ENCODE measurements around the gene CPEB4. TPM values are rescaled to one million over a fixed set of nuclear protein-coding genes. Genes with fewer than 3 reads are reported as not detected.

CPEB4 gene
- total RNA-seq, 2 donors from 2014 or later: 54.7 to 65.6 TPM

DNA sequence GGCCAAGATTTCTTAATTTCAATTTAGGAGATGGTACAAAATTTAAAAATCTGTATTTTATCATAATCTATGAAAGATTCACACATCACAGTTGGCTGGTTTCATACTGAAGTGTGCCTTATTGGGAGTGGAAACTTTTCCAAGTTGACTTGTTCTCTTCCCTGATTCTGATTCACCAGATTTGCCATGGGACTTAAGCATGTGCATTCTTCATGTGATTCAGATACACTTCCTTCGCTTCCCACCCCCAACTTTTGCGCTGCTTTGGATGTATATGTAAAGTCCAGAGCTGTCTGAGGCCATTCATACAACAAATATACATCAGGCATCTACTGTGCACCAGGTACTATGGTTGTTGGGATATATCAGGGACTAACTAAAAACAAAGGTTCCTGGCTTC, 34.4 kb downstream of the CPEB4 start:
- no peak for DNase-seq (ENCODE audit: low spot score)
- Histone ChIP-seq H3K36me3 (no peaks in the 10 kb centered on the region), H3K27me3 (replicated peaks; ENCODE audit: insufficient read depth) (no peaks in the 10 kb centered on the region), H3K4me3 (no peak overlapping the region), H3K4me1 (ENCODE audit: control insufficient read depth in 1 of 2, low read depth in 2 of 2) (peaks cover 78 to 85% of the 10 kb centered on the region in 2 donors), H3K27ac (peak overlapping the region; percentile 70 to 85), H3K9me3 (no peaks in the 10 kb centered on the region)
- TF ChIP-seq, protein P1, sequence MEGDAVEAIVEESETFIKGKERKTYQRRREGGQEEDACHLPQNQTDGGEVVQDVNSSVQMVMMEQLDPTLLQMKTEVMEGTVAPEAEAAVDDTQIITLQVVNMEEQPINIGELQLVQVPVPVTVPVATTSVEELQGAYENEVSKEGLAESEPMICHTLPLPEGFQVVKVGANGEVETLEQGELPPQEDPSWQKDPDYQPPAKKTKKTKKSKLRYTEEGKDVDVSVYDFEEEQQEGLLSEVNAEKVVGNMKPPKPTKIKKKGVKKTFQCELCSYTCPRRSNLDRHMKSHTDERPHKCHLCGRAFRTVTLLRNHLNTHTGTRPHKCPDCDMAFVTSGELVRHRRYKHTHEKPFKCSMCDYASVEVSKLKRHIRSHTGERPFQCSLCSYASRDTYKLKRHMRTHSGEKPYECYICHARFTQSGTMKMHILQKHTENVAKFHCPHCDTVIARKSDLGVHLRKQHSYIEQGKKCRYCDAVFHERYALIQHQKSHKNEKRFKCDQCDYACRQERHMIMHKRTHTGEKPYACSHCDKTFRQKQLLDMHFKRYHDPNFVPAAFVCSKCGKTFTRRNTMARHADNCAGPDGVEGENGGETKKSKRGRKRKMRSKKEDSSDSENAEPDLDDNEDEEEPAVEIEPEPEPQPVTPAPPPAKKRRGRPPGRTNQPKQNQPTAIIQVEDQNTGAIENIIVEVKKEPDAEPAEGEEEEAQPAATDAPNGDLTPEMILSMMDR (IDR thresholded peaks at IDR 0.05): no peak
- ATAC-seq (ENCODE audit: insufficient number of reproducible peaks, low FRiP score, low read depth): no peak

DNA sequence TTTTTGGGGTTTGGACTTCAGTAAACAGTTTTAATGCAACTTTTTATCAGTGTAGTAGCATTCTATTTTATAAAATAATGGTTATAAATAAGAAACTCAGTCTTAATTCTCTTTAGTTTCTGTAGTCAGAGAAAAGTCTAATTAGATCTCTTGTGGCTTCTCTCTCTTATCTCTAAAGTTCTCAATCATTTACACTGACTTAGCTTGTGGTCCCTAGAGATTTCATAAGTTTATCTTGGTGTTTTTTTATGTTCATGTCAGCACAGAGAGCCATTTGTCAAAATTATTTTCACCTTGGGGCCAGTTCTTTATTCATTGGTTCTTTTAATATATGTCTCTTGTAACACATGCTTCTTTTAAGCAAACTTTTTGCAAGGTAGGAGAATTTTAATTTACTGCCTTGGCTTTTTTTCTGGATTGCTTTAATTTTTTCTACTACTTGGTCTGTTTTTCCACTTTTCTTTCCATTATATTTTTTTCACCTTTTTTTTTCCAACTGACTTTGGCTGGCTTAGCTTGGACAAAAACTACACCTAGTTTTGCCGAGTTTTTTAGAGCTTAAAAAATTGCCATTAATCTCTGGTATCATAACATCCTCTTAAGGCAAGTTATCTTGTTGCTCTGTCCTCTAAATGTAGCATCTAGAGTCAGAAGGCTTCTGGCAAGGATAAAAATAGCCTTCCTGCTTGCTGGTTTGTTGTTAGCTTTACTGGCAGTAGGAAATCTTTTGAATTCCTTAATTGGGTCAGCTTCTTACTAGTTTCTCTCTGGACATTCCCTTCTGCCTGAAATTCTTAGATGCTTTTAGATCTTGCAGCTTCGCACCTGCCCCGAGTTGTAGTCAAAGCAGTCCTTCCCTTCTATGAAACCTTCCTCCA, 35.3 kb downstream of the CPEB4 start:
- TF ChIP-seq, protein P1 (IDR thresholded peaks at IDR 0.05): no peak
- Histone ChIP-seq H3K27ac (peak overlapping the region; percentile 70 to 85), H3K4me1 (ENCODE audit: control insufficient read depth in 1 of 2, low read depth in 2 of 2) (peaks cover 78 to 88% of the 10 kb centered on the region in 2 donors), H3K27me3 (replicated peaks; ENCODE audit: insufficient read depth) (no peaks in the 10 kb centered on the region), H3K4me3 (peak overlapping the region; percentile 43), H3K36me3 (no peaks in the 10 kb centered on the region), H3K9me3 (no peaks in the 10 kb centered on the region)
- ATAC-seq (ENCODE audit: insufficient number of reproducible peaks, low FRiP score, low read depth) (no peak), DNase-seq (ENCODE audit: low spot score) (no peak)

DNA sequence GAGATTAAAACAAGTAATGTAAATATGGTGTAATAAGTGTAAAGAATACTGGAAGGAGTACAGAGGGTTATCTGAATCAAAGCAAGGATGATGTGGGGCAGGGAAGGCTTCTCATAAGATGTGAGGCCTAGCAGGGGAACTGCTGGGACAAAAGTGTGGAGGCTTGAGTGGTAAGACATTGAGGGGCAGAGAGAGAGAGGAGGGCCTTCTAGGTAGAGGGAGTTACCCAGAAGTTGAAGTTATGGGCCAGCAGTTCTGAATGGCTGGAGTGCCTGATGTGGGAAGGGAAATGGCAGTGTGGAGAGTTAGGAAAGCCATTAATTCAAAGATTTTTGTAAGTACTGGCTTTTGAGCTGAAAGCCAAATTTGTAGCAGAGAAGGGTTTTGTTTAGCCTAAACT, 36.8 kb downstream of the CPEB4 start:
- no peak for DNase-seq (ENCODE audit: low spot score)
- TF ChIP-seq, protein P1 (IDR thresholded peaks at IDR 0.05): no peak
- Histone ChIP-seq H3K27ac (peak overlapping the region; percentile 70 to 85), H3K27me3 (replicated peaks; ENCODE audit: insufficient read depth) (no peaks in the 10 kb centered on the region), H3K9me3 (no peaks in the 10 kb centered on the region), H3K4me1 (ENCODE audit: control insufficient read depth in 1 of 2, low read depth in 2 of 2) (peaks cover 71 to 78% of the 10 kb centered on the region in 2 donors), H3K4me3 (no peak overlapping the region), H3K36me3 (no peaks in the 10 kb centered on the region)
- ATAC-seq (ENCODE audit: insufficient number of reproducible peaks, low FRiP score, low read depth): no peak

DNA sequence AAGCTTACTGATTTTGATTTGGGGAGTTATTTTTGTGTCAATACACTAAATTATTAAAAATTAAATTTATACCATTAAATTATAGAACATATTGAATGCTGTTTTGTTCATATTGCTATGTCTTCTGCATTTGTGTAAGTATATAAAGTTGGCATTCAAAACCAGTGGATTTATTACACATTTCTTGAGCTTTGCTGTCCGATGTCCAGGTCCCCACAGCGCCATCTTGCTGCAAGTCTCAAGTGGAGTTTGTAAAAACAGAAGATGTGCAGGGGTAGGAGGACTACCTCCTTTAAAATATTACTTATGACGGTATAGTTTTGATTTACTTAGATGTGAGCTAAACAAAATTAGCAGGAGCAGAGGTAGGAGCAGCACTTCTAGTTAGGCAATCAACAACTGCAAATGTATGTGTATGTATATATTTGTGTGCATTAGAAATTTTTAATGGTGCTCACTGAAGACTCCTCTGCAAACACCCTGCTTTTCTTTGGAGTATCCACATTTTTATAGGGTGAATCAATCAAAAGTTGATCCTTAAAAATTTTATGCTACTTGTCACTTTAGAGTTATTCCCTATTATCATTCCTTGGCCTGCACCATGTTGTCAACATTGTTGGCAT, 37.4 kb downstream of the CPEB4 start:
- TF ChIP-seq, protein P1 (IDR thresholded peaks at IDR 0.05): peak; percentile 10
- no peaks in the 10 kb centered on the region for H3K27me3 ChIP-seq (replicated peaks; ENCODE audit: insufficient read depth)
- no peaks in the 10 kb centered on the region for H3K36me3 ChIP-seq
- H3K9me3 ChIP-seq: no peaks in the 10 kb centered on the region
- no peak overlapping the region for H3K4me3 ChIP-seq
- no peak for DNase-seq (ENCODE audit: low spot score)
- no peak for ATAC-seq (ENCODE audit: insufficient number of reproducible peaks, low FRiP score, low read depth)
- peak overlapping the region; percentile 70 to 85 for H3K27ac ChIP-seq
- peaks cover 64 to 72% of the 10 kb centered on the region in 2 donors for H3K4me1 ChIP-seq (ENCODE audit: control insufficient read depth in 1 of 2, low read depth in 2 of 2)

DNA sequence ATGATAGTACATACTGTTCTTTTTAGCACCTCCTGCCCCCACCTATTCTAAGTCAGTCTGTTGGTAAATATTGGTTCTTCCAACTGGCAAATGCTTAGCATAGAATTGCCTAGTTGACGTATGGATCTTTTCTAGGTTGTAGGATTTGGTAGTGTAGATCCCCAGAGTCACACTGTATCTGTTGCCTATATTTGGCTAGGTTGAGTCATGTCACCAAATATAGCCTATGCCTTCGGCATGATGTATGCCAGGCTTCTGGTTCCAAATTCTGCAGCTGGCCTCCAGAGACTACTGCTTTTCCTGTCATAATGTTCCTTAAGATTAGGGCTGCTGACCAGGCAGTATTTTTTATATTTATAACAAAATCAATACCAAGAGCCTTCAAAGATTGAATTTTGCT, 38.2 kb downstream of the CPEB4 start:
- Histone ChIP-seq H3K4me1 (ENCODE audit: control insufficient read depth in 1 of 2, low read depth in 2 of 2) (peaks cover 56 to 67% of the 10 kb centered on the region in 2 donors), H3K36me3 (no peaks in the 10 kb centered on the region), H3K27me3 (replicated peaks; ENCODE audit: insufficient read depth) (no peaks in the 10 kb centered on the region), H3K4me3 (no peak overlapping the region), H3K27ac (peak overlapping the region; percentile 13 to 85), H3K9me3 (no peaks in the 10 kb centered on the region)
- DNase-seq (ENCODE audit: low spot score) (no peak), ATAC-seq (ENCODE audit: insufficient number of reproducible peaks, low FRiP score, low read depth) (peak; percentile 85)
- TF ChIP-seq, protein P1 (IDR thresholded peaks at IDR 0.05): no peak
